HG02763 (cell line): ENCODE results near the gene NME3.

Source experiments
- ATAC-seq: cut with Tn5 transposase; IDR thresholded peaks from one replicate; pipeline ENCODE4 v1.9.1; 2021; ENCODE audit warnings: mild to moderate bottlenecking, moderate library complexity; ENCODE audit not compliant: unreplicated experiment

NME3 gene

DNA sequence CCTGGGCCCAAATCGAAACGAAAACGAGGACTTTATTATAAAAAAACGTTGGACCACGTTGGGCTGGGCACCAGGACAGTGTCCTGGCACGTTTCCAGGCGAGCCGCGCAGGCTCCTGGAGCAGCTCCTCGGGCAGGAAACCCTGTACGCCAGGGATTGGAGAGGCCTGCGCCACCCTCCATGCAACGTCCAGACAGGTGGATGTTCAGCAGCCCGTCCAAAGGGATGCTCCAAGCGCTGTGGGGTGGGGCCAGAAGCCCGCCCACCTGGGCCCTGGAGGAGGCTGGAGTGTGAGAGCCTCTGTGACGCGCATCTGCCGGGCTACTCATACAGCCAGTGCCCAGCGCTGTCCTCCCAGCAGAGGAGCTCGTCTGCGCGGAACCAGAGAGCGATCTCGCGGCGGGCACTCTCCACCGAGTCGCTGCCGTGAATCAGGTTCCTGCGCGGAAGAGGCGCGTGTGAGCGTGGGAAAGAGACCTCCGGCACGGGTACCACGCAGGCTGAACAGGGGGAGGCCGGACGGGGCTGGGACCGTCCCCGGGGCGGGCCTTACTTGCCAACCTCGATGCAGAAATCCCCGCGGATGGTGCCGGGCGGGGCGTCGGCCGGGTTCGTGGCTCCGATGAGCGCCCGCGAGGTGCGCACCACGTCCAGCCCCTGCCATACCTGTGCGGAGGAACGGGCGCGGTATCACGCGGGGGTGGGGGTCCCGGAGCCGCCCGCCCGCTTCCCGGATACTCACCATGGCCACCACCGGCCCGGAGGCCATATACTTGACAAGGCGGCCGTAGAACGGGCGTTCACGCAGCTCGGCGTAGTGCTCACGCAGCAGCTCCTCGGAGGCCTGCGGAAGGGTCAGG is 785 bp downstream of the NME3 start:
- ATAC-seq, result no peak

DNA sequence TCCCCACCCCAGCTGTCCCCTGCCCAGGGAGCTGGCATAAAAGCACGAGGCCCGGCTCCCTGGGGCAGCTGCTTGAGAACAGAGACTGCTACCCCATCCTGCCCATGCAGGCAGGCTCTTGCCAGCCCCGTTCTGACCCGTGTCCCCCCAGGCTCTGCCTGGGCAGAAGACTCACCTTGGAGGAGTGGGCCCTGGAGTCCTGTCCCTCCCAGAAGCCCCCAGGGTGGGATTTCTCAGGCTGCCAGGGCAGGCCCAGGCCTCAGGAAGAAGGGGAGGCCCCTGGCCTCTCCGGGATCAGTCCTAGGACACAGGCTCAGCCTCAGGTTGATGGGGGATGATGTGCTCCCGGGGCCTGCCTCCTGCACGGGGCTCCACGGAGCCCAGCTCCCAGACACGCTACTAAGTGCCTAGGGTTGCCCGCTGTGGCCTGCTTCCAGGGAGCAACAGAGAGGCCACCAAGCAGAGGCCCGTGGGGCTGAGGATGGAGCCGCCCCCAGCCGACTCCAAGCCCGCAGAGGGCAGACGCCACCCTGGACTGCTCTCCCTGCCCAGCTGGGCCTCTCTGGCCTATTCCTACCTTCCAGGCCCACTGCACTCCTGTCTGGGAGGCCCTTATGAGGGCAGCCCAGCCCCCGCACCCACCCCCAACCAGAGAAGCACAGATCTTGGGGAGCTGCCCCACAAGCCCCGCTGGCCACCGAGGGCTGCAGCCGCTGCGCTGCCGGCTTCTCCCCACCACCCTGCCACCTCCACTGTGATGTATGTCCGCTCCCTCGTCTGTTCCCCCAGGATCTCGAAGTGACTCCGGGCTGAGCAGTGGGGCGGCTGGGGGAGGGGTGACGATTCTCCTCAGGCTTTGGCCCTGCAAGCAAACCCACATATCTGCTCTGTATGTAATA is 1.7 kb downstream of the NME3 start:
- no peak for ATAC-seq

DNA sequence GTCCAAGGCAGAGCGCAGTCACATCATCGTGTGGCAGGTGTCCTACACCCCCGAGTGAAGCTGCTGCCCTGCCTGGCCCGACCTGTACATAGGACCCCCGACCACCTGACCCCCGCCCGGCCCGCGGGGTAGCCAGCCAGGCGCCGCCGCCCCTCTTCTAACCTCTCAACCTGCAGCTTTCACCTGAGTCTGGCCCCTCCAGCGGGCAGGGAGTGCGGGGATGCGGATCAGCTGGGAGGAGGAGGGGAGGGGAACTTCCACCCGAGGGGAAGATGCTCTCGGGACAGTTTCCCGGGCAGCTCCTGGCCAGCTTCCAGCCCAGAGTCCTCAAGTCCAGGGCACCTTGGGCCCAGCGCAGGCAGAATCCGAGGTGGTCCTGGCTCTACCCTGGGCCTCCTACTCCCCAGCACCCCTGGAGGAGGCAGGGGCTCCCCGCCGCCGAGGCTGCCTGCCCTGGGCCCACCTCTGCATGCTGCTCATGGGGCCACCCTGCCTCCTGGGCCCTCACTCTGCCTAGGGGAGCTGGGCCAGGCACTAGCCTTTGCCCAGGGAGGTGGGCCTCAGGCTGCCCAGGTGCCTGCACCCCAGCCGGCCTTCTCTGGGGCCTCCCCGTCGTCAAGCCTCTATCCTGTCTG is 2.5 kb downstream of the NME3 start:
- no peak for ATAC-seq

DNA sequence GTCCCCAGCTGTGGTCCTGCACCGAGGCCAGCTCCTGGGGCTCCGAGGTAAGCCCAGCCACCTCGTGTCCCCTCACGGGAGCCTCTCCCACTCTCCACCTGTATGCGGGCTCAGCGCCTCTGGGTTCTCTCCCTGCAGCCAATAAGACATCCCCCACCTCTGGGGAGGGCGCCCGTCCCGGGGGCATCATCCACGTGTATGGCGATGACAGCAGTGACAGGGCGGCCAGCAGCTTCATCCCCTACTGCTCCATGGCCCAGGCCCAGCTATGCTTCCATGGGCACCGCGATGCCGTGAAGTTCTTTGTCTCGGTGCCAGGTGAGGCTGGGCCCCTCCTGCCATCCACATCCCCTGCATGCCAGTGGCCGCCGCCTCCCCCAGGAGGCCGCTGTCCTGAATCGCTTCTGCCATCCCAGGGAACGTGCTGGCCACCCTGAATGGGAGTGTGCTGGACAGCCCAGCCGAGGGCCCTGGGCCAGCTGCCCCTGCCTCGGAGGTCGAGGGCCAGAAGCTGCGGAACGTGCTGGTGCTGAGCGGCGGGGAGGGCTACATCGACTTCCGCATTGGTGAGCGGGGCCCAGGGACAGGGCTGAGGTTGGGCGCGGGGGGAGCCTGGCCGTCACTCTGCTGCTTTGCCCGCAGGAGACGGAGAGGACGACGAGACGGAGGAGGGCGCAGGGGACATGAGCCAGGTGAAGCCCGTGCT is 3.1 kb downstream of the NME3 start:
- no peak for ATAC-seq

DNA sequence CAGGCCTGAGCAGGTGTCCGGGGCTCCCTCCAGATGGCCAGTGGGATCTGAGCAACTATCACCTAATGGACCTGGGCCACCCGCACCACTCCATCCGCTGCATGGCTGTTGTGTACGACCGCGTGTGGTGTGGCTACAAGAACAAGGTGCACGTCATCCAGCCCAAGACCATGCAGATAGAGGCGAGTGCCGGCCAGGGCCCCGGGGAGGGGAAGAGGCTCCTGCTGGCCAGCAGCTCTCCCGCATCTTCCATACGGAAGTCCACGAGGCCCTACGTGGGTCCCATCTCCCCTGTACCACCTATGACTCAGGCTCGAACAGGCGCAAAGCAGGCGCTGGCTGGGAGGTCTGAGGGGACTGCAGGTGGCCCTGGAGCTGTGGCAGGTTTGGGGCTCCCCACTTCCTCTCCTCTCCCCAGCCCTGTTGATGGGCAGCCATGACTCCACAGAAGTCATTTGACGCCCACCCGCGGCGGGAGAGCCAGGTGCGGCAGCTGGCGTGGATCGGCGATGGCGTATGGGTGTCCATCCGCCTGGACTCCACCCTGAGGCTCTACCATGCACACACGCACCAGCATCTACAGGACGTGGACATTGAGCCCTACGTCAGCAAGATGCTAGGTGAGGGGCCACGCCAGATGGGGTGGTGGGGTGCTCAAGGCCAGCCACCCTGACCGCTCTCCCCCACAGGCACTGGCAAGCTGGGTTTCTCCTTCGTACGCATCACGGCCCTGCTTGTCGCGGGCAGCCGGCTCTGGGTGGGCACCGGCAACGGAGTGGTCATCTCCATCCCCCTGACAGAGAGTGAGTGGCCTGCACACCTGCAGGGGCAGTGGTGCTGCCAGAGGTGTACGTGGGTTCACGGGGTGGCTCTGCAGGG is 4.0 kb downstream of the NME3 start:
- ATAC-seq, result no peak

DNA sequence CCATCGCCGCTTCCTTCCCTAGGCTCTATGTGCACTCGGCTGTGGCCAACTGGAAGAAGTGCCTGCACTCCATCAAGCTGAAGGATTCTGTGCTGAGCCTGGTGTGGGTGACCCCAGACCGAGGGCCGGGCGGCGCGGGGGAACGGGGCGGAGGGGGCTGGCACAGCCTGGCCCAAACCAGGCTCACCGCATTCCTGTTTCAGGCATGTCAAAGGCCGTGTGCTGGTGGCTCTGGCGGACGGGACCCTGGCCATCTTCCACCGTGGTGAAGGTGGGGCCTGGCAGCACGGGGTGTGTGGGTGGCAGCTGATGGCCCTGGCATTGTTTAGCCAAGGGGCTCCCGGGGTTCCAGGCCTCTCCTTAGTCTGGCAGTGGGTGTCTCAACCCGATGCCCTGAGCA is 4.6 kb downstream of the NME3 start:
- no peak for ATAC-seq

DNA sequence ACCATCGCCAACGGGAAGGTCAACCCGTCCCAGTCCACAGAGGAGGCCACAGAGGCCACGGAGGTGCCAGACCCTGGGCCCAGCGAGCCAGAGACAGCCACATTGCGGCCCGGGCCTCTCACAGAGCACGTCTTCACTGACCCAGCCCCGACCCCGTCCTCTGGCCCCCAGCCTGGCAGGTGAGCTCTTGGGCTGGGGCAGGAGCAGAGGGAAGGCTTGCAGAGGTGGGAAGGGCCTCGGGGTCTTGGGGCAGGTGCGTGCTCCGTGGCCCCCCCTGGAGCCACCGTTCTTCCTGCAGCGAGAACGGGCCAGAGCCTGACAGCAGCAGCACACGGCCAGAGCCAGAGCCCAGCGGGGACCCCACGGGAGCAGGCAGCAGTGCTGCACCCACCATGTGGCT is 5.1 kb downstream of the NME3 start:
- no peak for ATAC-seq

DNA sequence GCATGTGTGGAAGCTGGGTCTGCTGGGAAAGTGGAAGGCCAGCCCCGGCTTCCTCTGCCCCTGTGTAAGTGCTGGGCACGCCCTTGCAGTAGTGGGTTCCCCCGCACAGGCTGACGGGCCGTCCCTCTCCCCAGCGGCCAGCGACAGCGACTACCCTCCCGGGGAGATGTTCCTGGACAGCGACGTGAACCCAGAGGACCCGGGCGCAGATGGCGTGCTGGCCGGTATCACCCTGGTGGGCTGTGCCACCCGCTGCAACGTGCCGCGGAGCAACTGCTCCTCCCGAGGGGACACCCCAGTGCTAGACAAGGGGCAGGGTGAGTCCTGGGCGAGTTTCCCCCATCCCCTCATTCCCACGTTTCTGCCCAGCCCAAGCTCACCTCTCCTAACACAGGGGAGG is 5.5 kb downstream of the NME3 start:
- ATAC-seq, result no peak

DNA sequence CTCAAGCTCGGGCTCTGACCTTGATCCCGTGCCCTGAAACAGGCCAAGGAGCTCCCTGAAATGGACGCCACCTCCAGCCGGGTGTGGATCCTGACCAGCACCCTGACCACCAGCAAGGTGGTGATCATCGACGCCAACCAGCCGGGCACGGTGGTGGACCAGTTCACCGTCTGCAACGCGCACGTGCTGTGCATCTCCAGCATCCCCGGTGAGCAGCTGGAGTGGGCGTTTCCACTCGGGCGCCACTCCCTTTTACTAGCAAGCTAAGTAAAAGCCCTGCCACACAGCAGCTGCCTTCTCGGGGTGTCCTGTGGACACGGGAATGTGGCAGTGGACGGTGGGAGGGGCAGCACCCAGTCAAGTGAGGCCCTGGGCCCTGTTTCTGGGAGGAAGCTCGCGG is 6.4 kb downstream of the NME3 start:
- no peak for ATAC-seq

DNA sequence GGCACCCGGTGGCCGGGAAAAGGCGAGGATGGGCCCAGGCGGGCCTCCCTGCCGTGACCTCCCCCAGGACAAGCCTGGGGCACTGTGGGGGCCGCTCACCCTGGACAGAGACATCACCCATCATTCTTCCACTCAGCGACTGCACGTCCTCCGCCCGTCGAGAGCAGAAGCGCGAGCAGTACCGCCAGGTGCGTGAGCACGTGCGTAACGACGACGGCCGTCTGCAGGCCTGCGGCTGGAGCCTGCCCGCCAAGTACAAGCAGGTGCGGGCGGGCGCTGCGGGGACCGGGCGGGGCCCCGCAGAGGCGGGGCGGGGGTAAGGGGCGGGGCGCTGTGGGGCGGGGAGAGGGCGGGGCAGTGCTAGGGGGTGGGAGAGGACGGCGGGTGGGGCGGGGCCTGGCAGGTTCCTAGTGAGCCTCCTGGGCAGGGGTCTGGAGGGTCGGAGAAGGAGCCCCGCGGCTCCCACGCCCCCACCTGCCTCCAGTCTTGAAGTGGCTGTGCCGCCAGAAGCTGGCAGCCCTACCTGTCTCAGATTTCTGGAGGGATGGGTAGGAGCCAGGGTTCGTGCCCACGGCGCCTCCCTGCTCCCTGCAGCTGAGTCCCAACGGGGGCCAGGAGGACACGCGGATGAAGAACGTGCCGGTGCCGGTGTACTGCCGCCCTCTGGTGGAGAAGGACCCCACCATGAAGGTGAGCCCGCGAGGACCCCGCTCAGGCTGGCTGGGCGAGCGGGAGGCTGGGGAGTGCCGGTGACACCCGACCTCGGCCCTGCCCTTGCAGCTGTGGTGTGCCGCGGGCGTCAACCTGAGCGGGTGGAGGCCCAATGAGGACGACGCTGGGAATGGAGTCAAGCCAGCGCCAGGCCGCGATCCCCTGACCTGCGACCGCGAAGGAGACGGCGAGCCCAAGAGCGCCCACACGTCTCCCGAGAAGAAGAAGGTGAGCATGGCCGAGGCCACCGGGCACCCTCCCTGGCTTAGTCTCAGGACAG is 7.5 kb downstream of the NME3 start:
- no peak for ATAC-seq

DNA sequence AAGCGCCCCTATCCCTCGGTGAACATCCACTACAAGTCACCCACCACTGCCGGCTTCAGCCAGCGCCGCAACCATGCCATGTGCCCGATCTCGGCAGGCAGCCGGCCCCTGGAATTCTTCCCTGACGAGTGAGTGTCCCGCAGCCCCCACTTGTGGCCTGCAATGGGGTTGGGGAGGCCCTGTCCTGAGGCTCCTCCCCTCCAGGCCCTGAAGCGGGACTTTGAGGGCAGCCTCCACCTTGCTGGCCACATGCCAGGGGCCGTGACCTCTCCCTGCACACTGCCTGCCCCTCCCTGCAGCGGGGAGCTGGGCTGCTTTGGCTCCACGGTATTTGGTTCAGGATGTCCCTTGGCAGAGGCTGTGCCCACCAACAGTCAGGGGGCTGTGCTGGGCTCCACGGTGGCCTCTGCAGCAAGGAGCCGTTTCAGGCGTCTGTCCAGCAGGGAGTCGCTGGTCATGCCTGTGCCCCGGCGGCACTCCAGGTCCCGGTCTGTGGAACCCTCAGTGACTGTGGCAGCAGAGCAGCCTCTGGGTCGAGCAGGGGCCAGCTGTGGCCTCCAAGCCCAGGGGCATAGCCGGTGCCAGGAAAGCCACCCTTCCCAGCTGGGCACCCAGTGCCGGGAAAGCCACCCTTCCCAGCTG is 8.3 kb downstream of the NME3 start:
- no peak for ATAC-seq

DNA sequence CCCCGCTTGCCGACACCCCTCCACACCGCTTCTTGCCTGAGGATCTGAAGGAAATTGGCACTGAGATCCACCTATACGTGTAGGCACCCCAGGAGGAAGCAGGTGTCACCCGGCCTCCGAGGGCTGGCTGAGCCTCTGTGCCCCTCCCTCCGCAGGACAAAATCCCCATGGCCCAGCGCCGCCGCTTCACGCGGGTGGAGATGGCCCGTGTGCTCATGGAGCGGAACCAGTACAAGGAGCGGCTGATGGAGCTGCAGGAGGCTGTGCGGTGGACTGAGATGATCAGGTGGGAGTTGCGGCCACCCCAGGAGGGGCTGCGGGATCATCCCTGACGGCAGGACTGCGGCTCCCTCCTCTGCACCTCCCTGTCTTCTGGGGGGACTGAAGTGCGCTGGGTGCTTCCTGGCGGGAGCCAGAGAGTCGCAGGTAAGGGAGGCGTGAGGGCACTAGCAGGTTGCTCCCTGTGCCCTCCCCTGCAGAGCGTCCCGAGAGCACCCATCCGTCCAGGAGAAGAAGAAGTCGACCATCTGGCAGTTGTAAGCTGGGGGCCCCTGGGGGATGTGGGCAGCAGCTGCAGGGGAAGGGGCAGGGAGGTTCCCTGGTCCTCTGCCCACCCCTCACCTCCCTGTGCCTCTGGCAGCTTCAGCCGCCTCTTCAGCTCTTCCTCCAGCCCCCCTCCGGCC is 9.0 kb downstream of the NME3 start:
- no peak for ATAC-seq

DNA sequence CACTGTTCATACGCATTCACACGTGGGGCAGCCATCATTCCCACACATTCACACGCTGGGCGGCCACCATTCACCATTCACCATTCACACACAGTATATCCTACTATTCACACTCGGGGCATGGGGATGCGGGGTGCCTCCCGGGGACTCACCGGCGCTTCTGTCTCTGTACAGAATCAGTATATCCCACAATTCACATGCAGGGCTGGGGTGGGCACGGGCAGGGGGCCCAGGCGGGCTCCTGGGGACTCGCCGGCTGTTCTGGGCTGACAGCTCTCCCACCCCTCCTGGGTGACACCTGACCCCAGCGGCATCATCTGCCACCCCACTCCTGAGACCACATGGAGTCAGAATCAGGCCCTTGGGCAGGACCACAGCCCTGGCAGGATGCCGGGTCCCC is 9.6 kb downstream of the NME3 start:
- ATAC-seq, result no peak

DNA sequence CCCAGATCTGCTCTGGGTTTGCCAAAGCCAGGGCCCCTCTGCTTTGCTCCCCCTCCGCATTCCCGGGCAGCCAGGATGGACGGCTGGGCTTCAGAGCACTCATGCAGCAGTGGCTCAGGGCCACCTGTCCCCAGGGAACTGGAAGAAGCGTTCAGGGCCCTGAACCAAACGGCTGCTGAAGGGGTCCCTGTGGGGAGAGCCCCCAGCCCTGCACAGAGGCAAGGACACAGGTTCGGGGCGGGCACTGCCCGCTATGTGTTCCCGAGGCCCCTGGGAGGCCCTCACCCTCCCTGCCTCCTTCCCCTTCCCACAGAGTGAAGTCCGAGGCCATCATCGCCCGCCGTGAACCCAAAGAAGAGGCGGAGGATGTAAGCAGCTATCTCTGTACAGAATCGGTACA is 10.4 kb downstream of the NME3 start:
- no peak for ATAC-seq

DNA sequence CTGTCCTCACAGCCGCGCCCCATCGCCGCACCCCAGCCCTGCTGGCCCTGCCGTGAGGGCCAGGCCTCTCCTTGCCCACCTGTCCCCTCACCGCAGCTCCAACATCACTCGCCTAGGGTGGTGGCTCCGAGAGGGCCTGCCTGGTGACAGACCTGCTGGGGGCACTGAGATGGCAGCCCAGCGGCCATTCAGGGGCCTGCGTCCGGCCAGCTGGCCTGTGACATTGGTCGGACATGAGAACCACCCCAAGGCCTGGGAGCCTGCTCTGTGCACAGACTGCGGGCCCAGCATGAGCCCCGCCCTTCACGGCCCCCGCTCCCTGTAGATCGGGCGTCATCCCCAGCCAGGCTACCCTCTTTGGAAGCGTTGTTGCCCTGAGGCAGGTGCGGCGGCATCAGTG is 11.8 kb downstream of the NME3 start:
- no peak for ATAC-seq

DNA sequence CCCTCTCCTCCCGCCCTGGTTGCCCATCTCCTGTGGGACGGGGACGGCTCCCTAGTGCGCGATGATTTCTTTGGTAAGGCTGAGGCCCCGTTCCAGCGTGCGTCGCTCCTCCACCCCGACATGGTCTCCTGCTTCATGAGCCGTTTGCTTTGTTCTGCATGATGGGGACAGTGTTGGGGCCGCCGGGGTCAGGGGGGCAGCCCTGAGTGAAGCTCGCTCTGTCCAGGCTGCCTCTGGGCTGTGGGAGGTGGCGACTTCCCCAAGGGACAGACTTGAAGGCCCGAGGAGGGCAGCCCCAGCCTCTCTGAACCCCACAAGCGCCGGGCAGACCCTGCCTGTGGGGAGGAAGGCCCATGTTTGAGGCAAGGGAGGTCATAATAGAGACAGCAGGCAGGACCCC is 12.4 kb downstream of the NME3 start:
- ATAC-seq, result no peak

DNA sequence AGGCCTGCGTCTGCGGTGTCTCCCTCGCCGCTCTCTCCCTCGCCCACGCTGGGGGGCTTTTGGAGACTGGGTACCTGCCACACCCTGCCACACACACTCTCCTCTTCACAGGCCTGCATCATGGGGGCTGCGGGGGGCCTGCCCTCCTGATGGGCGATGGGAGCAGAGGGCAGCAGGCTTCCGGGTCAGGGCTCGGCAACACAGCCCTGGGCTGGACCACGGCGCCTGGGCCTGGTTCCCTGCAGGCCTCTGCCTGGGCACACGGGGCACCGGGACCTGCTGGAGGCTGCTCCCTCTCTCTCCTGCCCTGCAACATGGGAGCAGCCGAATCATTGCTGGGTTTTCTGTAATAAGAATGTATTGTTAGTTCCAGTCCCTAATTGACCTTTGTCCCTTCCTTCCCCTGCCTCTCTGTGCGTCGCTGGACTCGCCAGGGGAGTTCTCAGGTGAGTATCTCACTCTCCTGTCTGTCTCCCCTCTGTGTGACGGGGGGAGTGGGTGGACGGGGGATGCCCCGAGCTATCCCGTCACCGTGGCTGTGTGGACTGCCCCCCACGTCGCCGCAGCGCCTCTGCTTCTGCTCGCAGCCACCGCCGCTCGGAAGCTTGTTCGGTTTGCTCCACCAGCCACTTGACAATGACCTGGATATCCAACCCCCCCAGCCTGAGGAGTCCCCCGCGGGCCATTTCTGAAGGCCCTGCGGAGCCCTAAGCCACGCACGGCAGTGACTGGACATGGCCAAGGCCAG is 13.5 kb downstream of the NME3 start:
- ATAC-seq, result no peak
